ENCODE measurements around the gene FBXL12. TPM values are rescaled to one million over a fixed set of nuclear protein-coding genes. Genes with fewer than 3 reads are reported as not detected.
A peak's percentile ranks its signal among the peaks of the same experiment; 100 is the strongest.

FBXL12 gene
- total RNA-seq, 2 donors from 2014 or later, result 17.6 to 50.6 TPM

DNA sequence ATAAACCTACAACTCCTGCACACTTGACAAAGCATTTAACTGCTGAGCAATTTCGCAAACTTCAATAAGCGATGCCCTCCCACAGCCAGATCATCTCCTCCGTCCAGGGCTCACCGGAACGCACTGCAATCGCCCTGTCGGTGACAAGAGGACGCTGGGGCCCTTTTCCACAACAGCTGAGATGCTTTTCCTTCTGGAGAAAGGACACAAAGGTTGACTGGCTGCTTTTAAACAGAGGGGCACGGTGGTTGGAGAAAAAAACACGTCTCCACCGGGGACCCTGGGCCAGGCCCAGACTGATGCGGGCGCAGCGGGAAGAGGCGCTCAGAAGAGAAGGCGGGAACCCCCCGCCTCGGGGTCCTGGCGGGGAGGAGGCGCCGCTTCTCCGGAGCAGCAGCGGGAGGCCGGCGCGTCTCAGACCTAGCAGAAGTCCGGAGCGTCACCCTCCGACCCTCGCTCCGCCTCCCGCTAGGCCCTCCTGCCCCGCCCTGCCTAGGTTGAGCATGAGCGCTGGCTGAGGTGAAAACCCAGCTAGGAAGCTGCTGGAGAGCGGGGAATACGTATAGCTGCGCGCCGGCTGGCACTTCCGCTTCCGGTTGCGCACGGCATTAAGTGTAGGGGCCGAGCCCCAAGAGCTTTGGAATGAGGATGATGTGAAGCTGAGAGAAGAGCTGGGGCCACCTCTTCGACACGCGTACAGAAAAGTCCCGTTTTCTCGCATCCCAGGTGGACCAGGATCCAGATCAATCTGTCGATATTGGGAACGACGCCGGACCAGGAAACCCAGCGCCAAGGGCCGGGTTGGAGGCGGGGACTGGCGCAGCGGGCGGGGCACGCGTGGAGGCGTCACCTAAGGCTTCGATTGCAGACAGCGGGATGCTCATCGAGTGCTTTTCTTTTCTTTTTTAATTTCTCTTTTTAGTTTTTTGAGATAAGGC, 50.4 kb downstream of the FBXL12 start, which contains the start of gene ZNF846:
TSS of gene ZNF846 (minus strand) at position 564 of the 938 bp plus-strand sequence. CDS start 3,788 bp downstream, outside the sequence.
- TF ChIP-seq POLR2AphosphoS5 (IDR thresholded peaks at IDR 0.05), result peak; percentile 99
- TF ChIP-seq, protein P1, sequence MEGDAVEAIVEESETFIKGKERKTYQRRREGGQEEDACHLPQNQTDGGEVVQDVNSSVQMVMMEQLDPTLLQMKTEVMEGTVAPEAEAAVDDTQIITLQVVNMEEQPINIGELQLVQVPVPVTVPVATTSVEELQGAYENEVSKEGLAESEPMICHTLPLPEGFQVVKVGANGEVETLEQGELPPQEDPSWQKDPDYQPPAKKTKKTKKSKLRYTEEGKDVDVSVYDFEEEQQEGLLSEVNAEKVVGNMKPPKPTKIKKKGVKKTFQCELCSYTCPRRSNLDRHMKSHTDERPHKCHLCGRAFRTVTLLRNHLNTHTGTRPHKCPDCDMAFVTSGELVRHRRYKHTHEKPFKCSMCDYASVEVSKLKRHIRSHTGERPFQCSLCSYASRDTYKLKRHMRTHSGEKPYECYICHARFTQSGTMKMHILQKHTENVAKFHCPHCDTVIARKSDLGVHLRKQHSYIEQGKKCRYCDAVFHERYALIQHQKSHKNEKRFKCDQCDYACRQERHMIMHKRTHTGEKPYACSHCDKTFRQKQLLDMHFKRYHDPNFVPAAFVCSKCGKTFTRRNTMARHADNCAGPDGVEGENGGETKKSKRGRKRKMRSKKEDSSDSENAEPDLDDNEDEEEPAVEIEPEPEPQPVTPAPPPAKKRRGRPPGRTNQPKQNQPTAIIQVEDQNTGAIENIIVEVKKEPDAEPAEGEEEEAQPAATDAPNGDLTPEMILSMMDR (IDR thresholded peaks at IDR 0.05), result peak in 1 of 4 experiments; percentile 14
- TF ChIP-seq POLR2A (IDR thresholded peaks at IDR 0.05), result peak; percentile 88
- H3K4me3 ChIP-seq, result peak within 1 kb of the TSS; percentile 45 to 63
- H3K9me3 ChIP-seq, result no peaks in the 10 kb centered on the region
- peak within 1 kb of the TSS; percentile 93 to 95 for H3K27ac ChIP-seq
- H3K4me1 ChIP-seq (replicated peaks), result no peaks in the 10 kb centered on the region
- intact Hi-C loops (cut with DNase I), result loop anchor here (2.0 kb wide), 1 partner anchor 16 kb away; no protein-coding TSS in a partner anchor
- no peaks in the 10 kb centered on the region for H3K27me3 ChIP-seq (replicated peaks; ENCODE audit: insufficient read depth)
- under 1% methylated on average over 65 of the region's 65 CpGs for WGBS
- no peaks in the 10 kb centered on the region for H3K36me3 ChIP-seq
- peak; percentile 94 for DNase-seq (ENCODE audit: low spot score)

Small RNAs within 50 kb of the gene (small RNA-seq; reads per million reads assigned to genes)
- 0 reads per million in 2 donors for gene RF00156

Other genes starting within 250 kb of the FBXL12 start
- 10 to 100 TPM; 31.6 to 31.7 TPM for gene ZNF121, start 234.6 kb downstream of the FBXL12 start, total RNA-seq
- gene ZNF561, start 197.8 kb downstream of the FBXL12 start, total RNA-seq, result 10 to 100 TPM; 27.8 to 32.3 TPM
- gene ZNF562, start 144.0 kb downstream of the FBXL12 start, total RNA-seq, result 10 to 100 TPM; 30.0 to 34.9 TPM
- 10 to 100 TPM; 24.5 to 30.8 TPM for gene ZNF846, start 50.3 kb downstream of the FBXL12 start, total RNA-seq
- 100 to 1,000 TPM; 543 to 675 TPM for gene UBL5, start 8.8 kb upstream of the FBXL12 start, total RNA-seq
- gene PIN1, start 16.2 kb upstream of the FBXL12 start, total RNA-seq, result 100 to 1,000 TPM; 167 to 202 TPM
- gene OLFM2, start 117.4 kb upstream of the FBXL12 start, total RNA-seq, result 10 to 100 TPM; 10.6 to 19.5 TPM
- gene COL5A3, start 191.4 kb upstream of the FBXL12 start, total RNA-seq, result 10 to 100 TPM in 1 of 2 donors, 1 to 10 TPM in 1; 2.0 to 12.7 TPM
- gene RDH8, start 194.4 kb upstream of the FBXL12 start, total RNA-seq, result not detected

Measured in prostate gland (tissue), 2 donors.